ENCODE results near the gene PDE4D.

- TF ChIP-seq CTCF (IDR thresholded peaks at IDR 0.05) (no peak), EZH2 (IDR thresholded peaks at IDR 0.05) (no peak)
Measured at GRCh38 chr5:59335544-59335943, 558.0 kb downstream of the PDE4D start.

All from neural progenitor cell (in vitro differentiated cells).